OCI-LY1 (cell line): ENCODE measurements around the gene PCYT1A.

Source experiments
- H2AFZ ChIP-seq: fragments of 200-600 bp; sonication (generic), shearing (Covaris generic); 2 replicates; pipeline ENCODE4 v1.6.0; 2014; ENCODE audit warnings: antibody characterized with exemption, mild to moderate bottlenecking, low read length
- H3F3A ChIP-seq: fragments of 200-600 bp; sonication (generic), shearing (Covaris generic); 2 replicates; pipeline ENCODE4 v1.6.0; 2014; ENCODE audit warnings: mild to moderate bottlenecking, antibody characterized with exemption, low read length, moderate library complexity; ENCODE audit not compliant: insufficient read depth
- H3K27ac ChIP-seq: fragments of 200-600 bp; sonication (generic); 2 replicates; pipeline ENCODE4 v1.5.1; 2014; ENCODE audit warnings: low read length, mixed run types, mild to moderate bottlenecking, low read depth; ENCODE audit not compliant: poor library complexity, severe bottlenecking
- H3K27me3 ChIP-seq: fragments of 200-600 bp; sonication (generic); 2 replicates; pipeline ENCODE4 v1.6.0; 2014; ENCODE audit warnings: antibody characterized with exemption, mild to moderate bottlenecking, low read length, moderate library complexity; ENCODE audit not compliant: insufficient read depth
- H3K36me3 ChIP-seq: fragments of 200-600 bp; sonication (generic); 2 replicates; pipeline ENCODE4 v1.6.1; 2014; ENCODE audit warnings: mild to moderate bottlenecking, antibody characterized with exemption, low read length, moderate library complexity, mixed read lengths; ENCODE audit not compliant: insufficient read depth
- H3K4me1 ChIP-seq: fragments of 200-600 bp; sonication (generic); 2 replicates; pipeline ENCODE4 v1.5.1; 2014; ENCODE audit warnings: mild to moderate bottlenecking, low read length, moderate library complexity; ENCODE audit not compliant: insufficient read depth, severe bottlenecking
- H3K4me2 ChIP-seq: fragments of 200-600 bp; sonication (generic), shearing (Covaris generic); 2 replicates; pipeline ENCODE4 v1.6.1; 2014; ENCODE audit warnings: low read length
- H3K4me3 ChIP-seq: fragments of 200-600 bp; sonication (generic); 2 replicates; pipeline ENCODE4 v1.5.1; 2014; ENCODE audit warnings: low read length, low read depth, mild to moderate bottlenecking, mixed read lengths; ENCODE audit not compliant: poor library complexity, severe bottlenecking
- H3K79me2 ChIP-seq: fragments of 200-600 bp; shearing (Covaris generic); 2 replicates; pipeline ENCODE4 v1.6.1; 2016; ENCODE audit warnings: mixed run types, low read length, mixed read lengths; ENCODE audit not compliant: insufficient read depth
- H3K9ac ChIP-seq: fragments of 200-600 bp; sonication (generic), shearing (Covaris generic); 2 replicates; pipeline ENCODE4 v1.6.1; 2014; ENCODE audit warnings: mild to moderate bottlenecking, low read length, mixed read lengths
- H3K9me2 ChIP-seq: fragments of 200-600 bp; sonication (generic), shearing (Covaris generic); 2 replicates; pipeline ENCODE4 v1.6.1; 2014; ENCODE audit warnings: low read depth, mild to moderate bottlenecking, low read length, mixed read lengths
- H3K9me3 ChIP-seq: fragments of 200-600 bp; shearing (Covaris generic); 2 replicates; pipeline ENCODE4 v1.6.1; 2014; ENCODE audit warnings: low read length, mixed read lengths
- H4K20me1 ChIP-seq: fragments of 200-600 bp; sonication (generic), shearing (Covaris generic); 2 replicates; pipeline ENCODE4 v1.6.0; 2016; ENCODE audit warnings: mild to moderate bottlenecking, low read length; ENCODE audit not compliant: insufficient read depth
- EZH2 ChIP-seq: fragments of 200-600 bp; sonication (generic), shearing (Covaris generic); IDR thresholded peaks from 2 replicates; pipeline ENCODE4 v1.8.0; 2017; ENCODE audit warnings: borderline replicate concordance, mixed run types, mild to moderate bottlenecking, antibody characterized with exemption, low read length, moderate library complexity, mixed read lengths
- TF ChIP-seq, protein P1 (sequence below): fragments of 200-600 bp; sonication (generic), shearing (Covaris generic); IDR thresholded peaks from 2 replicates; pipeline ENCODE4 v1.5.1; 2017; ENCODE audit warnings: mild to moderate bottlenecking, antibody characterized with exemption, low read length, moderate library complexity, mixed read lengths

PCYT1A gene

DNA sequence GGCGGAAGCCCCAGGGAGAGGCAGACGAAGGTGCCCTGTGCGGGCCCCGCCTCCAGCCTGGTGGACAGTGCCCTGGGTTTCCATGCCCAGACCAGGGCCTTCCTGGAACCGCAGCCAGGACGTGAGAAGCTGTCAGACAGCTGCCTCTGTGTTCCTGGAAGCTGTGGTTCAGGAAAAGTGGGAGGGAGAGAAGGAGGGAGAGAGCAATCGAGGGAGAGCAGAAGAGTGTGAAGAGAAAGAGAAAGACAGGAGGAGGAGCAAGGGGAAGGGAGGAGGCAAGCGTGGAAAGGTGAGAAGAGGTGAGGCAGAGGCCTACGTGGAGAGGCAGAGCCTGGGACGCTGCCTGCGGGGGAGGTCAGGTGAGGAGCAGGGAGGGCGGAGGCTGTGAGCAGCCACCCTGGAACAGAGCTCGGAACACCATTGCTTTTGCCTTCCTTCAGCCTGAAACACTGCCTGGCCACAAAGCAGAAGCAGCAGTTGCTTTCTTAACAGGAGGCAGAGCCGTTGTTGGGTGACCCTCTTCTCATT is 94.9 kb downstream of the PCYT1A start:
- H3K9ac ChIP-seq, result no peak overlapping the region
- no peak overlapping the region for H3K4me3 ChIP-seq

DNA sequence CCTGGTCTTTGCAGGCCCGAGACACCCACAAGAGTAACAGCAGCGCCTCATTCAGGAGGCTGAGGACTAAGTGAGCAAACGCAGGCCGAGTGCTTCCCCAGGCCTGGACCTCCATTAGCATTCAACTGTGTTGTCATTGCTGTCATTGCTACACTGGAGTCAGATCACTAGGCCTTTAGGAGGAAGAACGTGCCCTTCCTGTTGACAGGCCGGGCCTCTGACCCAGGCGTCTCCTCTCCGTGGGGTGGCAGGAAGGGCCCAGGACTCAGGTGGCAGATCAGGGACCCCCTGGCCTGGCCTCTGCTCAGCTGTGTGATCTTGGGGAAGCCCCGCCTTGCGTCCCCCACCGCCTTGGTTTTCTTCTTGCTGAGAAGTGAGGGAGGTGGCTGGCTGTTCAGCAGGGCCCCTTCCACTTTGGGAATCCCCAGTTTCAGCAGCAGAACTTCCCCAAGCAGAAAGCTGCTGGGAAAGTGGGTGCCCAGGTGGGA is 95.4 kb downstream of the PCYT1A start:
- Histone ChIP-seq H3K9me3 (no peaks in the 10 kb centered on the region), H3K4me1 (peaks cover 11% of the 10 kb centered on the region), H2AFZ (no peak overlapping the region), H3K79me2 (no peaks in the 10 kb centered on the region), H4K20me1 (no peaks in the 10 kb centered on the region), H3K27me3 (no peaks in the 10 kb centered on the region), H3K9me2 (no peaks in the 10 kb centered on the region), H3K9ac (no peak overlapping the region), H3K4me2 (no peak overlapping the region; the same call in 1 of the 2 replicates), H3F3A (no peaks in the 10 kb centered on the region), H3K36me3 (no peaks in the 10 kb centered on the region), H3K4me3 (no peak overlapping the region), H3K27ac (no peak overlapping the region)
- TF ChIP-seq EZH2, result no peak
- TF ChIP-seq, protein P1, sequence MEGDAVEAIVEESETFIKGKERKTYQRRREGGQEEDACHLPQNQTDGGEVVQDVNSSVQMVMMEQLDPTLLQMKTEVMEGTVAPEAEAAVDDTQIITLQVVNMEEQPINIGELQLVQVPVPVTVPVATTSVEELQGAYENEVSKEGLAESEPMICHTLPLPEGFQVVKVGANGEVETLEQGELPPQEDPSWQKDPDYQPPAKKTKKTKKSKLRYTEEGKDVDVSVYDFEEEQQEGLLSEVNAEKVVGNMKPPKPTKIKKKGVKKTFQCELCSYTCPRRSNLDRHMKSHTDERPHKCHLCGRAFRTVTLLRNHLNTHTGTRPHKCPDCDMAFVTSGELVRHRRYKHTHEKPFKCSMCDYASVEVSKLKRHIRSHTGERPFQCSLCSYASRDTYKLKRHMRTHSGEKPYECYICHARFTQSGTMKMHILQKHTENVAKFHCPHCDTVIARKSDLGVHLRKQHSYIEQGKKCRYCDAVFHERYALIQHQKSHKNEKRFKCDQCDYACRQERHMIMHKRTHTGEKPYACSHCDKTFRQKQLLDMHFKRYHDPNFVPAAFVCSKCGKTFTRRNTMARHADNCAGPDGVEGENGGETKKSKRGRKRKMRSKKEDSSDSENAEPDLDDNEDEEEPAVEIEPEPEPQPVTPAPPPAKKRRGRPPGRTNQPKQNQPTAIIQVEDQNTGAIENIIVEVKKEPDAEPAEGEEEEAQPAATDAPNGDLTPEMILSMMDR, result peak; percentile 57

More for the DNA sequence above, 94.9 kb downstream of the PCYT1A start:
- Histone ChIP-seq H3K4me1 (peaks cover 8% of the 10 kb centered on the region), H4K20me1 (no peaks in the 10 kb centered on the region), H3K9me2 (no peaks in the 10 kb centered on the region), H3K27me3 (0 out of 2 replicates have a peak, but pooled peaks cover 4% of the 10 kb centered on the region), H3K79me2 (no peaks in the 10 kb centered on the region), H3K36me3 (no peaks in the 10 kb centered on the region), H3K4me2 (no peak overlapping the region), H2AFZ (no peak overlapping the region), H3K9me3 (no peaks in the 10 kb centered on the region), H3K27ac (no peak overlapping the region), H3F3A (no peaks in the 10 kb centered on the region)
- TF ChIP-seq, protein P1, result no peak
- no peak for TF ChIP-seq EZH2

DNA sequence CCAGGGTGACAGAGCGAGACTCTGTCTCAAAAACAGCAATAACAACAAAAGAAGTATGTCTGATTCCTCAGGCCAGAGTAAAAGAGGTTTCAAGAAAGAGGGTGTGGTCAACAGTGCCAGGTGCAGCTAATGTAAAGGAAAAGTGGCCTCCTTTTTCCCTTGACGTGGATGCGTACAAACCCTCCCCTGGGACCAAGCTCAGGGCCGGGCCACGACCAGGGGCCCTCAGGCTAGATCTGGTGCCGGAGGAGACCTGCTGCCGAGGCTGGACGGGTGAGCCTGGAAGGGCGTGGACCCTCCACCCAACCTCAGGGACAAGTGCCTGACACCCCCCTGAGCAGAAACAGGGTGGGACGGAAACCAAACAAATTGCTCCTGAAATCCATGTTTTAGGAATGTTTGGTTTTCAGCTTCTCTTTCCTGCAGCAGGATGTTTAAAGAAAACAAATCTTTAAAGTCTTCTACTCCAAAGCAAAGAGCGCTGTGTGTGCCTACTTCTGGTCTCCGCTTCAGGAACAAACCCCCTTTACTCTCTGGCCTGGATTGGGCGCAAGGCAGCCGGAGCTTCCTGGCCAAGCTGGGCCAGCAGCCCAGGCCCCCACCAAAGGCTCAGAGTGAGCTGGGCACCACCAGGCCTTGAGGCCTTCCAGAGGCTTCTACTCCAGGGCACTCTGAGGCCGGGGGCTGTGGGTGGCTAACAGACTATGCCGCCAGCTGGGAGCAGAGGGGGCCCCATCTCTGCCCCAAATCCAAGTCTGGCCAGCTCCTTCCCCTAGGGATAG is 97.8 kb downstream of the PCYT1A start:
- Histone ChIP-seq H4K20me1 (no peaks in the 10 kb centered on the region), H3K27me3 (no peaks in the 10 kb centered on the region), H3K4me3 (no peak overlapping the region), H3F3A (no peaks in the 10 kb centered on the region), H3K27ac (no peak overlapping the region), H3K9me2 (no peaks in the 10 kb centered on the region), H3K9me3 (no peaks in the 10 kb centered on the region), H2AFZ (no peak overlapping the region), H3K4me1 (peaks cover 21% of the 10 kb centered on the region), H3K79me2 (no peaks in the 10 kb centered on the region), H3K4me2 (no peak overlapping the region), H3K36me3 (no peaks in the 10 kb centered on the region), H3K9ac (no peak overlapping the region)
- TF ChIP-seq EZH2, result no peak
- TF ChIP-seq, protein P1, result no peak
